ENCODE results near the gene GPC6.

GPC6 gene

GRCh38 chr13:93472296-93472695, 245.7 kb downstream of the GPC6 start:
- Mint-ChIP-seq H3K4me3 (no peak overlapping the region), H3K27me3 (ENCODE audit: low read depth) (no peaks in the 10 kb centered on the region), H3K9me3 (peaks cover 19% of the 10 kb centered on the region), H3K36me3 (ENCODE audit: low read depth) (peaks cover 18% of the 10 kb centered on the region), H3K4me1 (no peaks in the 10 kb centered on the region), H3K27ac (no peak overlapping the region)
- no peak for TF ChIP-seq CTCF (IDR thresholded peaks at IDR 0.05; ENCODE audit: unreplicated experiment in 3 of 3)

GRCh38 chr13:93472814-93473296, 246.2 kb downstream of the GPC6 start:
- peaks cover 19% of the 10 kb centered on the region for H3K9me3 Mint-ChIP-seq
- peaks cover 18% of the 10 kb centered on the region for H3K36me3 Mint-ChIP-seq (ENCODE audit: low read depth)
- no peak overlapping the region for H3K4me3 Mint-ChIP-seq
- no peaks in the 10 kb centered on the region for H3K4me1 Mint-ChIP-seq
- TF ChIP-seq CTCF (IDR thresholded peaks at IDR 0.05; ENCODE audit: unreplicated experiment in 3 of 3) = no peak
- no peaks in the 10 kb centered on the region for H3K27me3 Mint-ChIP-seq (ENCODE audit: low read depth)
- no peak overlapping the region for H3K27ac Mint-ChIP-seq

- H3K4me3 Mint-ChIP-seq = no peak overlapping the region
- peaks cover 18% of the 10 kb centered on the region for H3K36me3 Mint-ChIP-seq (ENCODE audit: low read depth)
- no peaks in the 10 kb centered on the region for H3K4me1 Mint-ChIP-seq
- TF ChIP-seq CTCF (IDR thresholded peaks at IDR 0.05; ENCODE audit: unreplicated experiment in 3 of 3) = no peak
- H3K9me3 Mint-ChIP-seq = peaks cover 17% of the 10 kb centered on the region
- H3K27me3 Mint-ChIP-seq (ENCODE audit: low read depth) = no peaks in the 10 kb centered on the region
- peak overlapping the region in 1 of 3 experiments; percentile 32 for H3K27ac Mint-ChIP-seq
Measured at GRCh38 chr13:93473441-93474270, 247.0 kb downstream of the GPC6 start.

DNA sequence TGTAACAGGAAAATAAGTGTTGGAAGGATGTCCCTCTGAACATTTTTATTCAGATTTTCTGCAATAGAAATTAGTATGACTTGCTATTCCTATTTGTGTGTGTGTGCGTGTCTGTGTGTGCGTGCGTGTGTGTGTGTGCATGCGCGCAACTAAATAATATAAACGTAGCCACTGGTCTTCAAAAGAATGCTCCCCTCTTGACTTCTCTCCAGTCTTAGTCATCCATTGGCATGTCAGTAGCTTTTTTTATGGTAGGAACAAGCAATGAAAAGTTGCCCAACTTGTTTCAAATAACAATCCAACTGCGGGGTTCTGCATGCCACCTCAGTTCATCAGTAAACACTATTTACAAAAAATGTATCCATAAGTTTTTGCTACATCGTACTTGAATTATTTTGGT, 249.6 kb downstream of the GPC6 start:
- Mint-ChIP-seq H3K27me3 (ENCODE audit: low read depth) (no peaks in the 10 kb centered on the region), H3K36me3 (ENCODE audit: low read depth) (peaks cover 3% of the 10 kb centered on the region), H3K4me3 (no peak overlapping the region), H3K9me3 (peaks cover 2% of the 10 kb centered on the region), H3K27ac (no peak overlapping the region), H3K4me1 (no peaks in the 10 kb centered on the region)
- TF ChIP-seq CTCF (IDR thresholded peaks at IDR 0.05; ENCODE audit: unreplicated experiment in 3 of 3) = no peak

DNA sequence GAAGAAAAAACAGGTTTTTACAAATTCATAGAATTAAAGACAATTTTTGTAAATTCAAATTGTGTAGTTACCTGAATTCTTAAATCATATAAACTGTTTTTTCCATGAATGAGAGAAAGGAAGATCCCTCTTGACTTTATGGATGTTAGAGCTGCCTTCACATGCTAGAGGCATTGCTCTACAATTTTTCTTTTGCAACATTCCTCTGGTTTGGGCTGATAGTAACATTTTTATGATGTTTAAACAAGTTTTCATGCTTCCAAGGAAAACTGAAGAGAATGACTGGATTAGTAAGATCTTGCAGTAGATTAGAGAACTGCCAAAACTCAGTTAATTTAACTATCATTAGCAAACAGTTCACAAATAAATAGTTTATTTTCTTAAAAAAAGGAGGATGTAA, 250.6 kb downstream of the GPC6 start:
- no peaks in the 10 kb centered on the region for H3K27me3 Mint-ChIP-seq (ENCODE audit: low read depth)
- H3K9me3 Mint-ChIP-seq = no peaks in the 10 kb centered on the region
- H3K36me3 Mint-ChIP-seq (ENCODE audit: low read depth) = no peaks in the 10 kb centered on the region

More for the DNA sequence above, 250.6 kb downstream of the GPC6 start:
- Mint-ChIP-seq H3K4me1 (no peaks in the 10 kb centered on the region), H3K27ac (no peak overlapping the region), H3K4me3 (no peak overlapping the region)
- TF ChIP-seq CTCF (IDR thresholded peaks at IDR 0.05; ENCODE audit: unreplicated experiment in 3 of 3) = no peak
